ENCODE data around the gene AMFR.

DNA sequence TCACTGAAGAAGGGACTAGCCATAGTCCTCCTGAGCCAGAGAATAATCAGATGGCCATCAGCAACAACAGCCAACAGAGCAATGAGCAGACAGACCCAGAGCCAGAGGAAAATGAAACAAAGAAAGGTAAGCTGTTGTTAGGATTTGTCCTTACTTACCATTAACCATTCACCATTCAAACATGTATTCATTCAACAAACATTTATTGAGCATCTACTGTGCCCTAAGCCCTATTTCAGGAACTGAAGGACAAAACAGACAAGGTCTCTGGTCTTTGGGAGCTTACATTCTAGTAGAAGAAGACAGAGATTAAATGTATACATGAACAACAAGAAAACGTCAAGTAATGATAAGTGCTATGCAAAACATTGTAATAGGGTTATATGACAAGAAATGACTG lies 45.3 kb upstream of the AMFR start:
- no peak for TF ChIP-seq POLR2AphosphoS5 (IDR thresholded peaks at IDR 0.05)
- TF ChIP-seq, protein P1, sequence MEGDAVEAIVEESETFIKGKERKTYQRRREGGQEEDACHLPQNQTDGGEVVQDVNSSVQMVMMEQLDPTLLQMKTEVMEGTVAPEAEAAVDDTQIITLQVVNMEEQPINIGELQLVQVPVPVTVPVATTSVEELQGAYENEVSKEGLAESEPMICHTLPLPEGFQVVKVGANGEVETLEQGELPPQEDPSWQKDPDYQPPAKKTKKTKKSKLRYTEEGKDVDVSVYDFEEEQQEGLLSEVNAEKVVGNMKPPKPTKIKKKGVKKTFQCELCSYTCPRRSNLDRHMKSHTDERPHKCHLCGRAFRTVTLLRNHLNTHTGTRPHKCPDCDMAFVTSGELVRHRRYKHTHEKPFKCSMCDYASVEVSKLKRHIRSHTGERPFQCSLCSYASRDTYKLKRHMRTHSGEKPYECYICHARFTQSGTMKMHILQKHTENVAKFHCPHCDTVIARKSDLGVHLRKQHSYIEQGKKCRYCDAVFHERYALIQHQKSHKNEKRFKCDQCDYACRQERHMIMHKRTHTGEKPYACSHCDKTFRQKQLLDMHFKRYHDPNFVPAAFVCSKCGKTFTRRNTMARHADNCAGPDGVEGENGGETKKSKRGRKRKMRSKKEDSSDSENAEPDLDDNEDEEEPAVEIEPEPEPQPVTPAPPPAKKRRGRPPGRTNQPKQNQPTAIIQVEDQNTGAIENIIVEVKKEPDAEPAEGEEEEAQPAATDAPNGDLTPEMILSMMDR (IDR thresholded peaks at IDR 0.05) = no peak
